NOMO-1 (cell line): ENCODE measurements around the gene G0S2.
A peak's percentile ranks its signal among the peaks of the same experiment; 100 is the strongest.

Source experiments
- DNase-seq, 2 experiments: peaks; one replicate each; lab custom pipeline; 2025; ENCODE audit not compliant: unreplicated experiment in 2 of 2; lab: John Stamatoyannopoulos, UW

G0S2 gene

GRCh38 chr1:209648346-209648745 is 26.9 kb upstream of the G0S2 start:
- DNase-seq: no peak

DNA sequence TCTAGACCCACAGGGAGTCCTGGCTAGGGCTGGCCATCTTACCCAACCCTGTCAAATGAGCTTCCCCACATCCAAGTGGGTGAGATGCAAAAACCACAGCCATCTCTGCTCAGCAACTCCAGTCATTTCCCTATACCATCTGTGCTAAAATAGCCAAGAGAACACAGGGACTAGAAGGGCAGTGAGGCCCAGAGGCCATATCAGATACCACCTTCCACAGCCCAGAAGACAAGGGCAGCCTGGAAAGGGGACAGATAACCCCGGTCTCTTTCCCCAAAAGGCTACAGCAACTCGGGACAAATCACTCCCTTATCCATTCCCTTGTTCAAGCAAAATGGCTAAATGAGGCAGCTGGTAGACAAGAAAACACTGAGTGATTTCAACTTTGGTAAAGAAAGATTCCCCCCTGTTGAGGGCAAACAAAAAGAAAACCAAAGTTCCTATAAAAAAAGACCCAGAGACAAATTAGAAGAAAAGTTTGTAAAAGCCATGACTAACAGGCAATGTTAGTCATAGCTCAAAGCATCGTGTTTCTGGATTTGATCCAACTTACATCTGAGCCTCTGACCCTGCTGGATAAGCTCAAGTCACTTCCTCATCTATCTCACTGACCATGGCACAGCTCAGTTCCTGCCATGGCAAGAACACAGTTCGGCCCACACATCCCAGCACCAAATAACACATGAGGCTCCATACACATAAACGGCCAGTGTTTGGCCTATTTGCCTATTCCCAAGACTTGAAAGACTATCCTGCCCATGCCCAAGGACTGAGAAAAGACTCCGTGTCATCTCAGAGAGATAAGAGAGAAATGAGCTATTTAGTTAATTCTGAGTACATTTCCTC is 26.1 kb upstream of the G0S2 start:
- DNase-seq: peak; percentile 33 to 73

DNA sequence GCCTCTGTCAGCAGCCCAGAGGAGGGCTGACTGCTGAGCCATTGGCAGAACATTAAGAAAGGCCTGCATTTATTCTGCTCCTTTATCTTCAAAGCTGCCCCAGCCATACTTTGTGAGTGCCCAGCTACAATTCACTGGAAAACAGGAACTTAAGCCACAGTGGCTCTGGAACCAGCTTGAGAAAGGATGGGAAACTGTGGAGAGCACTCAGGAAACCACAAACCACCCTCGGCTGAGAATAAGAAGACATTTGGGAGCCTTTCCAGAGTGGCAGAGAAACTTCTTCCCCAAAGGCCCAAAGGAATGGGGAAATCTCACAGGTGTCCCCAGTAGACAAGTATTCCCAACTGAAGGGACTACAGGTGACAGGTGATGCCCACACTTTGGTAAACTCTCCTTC is 24.8 kb upstream of the G0S2 start:
- DNase-seq: peak in 1 of 2 experiments; percentile 28

- peak; percentile 88 to 91 for DNase-seq
Observed at GRCh38 chr1:209651138-209651587, 24.0 kb upstream of the G0S2 start.

DNA sequence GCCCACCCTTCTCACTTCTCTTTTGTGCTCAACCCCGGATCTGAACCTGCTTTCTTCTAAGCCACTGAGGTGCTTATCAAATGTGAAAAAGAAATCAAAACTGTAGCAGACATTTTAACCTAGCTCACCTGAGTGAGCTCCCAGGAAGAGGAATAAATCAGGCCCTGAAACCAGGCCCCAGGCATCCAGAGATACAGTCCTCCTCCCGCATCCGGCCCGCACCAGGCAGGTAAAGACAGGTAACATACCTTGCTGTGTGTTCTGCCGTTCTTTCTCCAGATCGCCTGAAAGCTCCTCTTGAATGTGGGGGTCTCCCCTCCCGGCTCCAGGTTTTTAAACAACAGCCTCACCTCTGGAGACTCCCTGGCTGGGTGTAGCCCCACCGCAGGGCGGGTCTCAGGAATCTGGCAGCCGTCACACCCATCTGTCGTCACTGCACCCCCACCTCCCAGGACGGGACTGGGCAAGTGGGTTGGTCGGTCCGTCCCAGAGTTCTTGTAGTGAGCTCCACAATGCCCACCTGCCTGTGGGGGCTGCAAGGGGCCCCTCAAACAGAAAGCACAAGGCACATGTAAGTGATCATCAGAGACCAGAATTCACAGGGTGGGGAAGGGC is 23.0 kb upstream of the G0S2 start, which contains the start of gene LAMB3:
Gene LAMB3, minus strand, starts transcription at position 305 of the 615 bp plus-strand sequence. CDS start 1,481 bp downstream, outside the sequence.
- no peak for DNase-seq

DNA sequence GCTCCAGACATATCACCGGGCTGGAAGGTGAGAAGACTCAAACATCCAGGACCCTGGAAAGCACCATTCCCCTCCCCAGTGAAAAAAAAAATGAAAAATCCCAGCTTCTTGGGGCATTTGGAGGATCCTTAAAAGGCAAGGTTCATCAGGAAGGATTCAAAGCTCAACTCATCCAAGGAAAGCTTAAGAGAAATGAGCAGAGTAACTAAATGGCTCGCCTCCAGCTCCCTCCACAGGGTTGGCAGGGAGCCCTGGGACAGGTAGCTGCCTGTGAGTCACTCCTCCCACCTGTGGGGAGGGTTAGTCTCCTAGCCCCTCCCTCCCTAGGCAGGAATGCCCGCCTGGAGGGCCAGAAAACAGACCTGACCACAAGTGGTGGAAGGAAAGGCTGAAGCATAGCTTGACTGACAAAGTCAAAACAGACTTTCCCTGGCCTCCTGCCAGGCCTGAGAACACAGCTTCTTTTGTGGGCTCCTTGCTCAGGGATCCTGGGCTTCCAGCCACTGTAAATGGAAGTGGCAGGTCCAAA is 22.3 kb upstream of the G0S2 start:
- DNase-seq: no peak

- DNase-seq: no peak
Observed at GRCh38 chr1:209653915-209654351, 21.3 kb upstream of the G0S2 start.

GRCh38 chr1:209655411-209656231 is 19.6 kb upstream of the G0S2 start:
- DNase-seq: no peak

DNA sequence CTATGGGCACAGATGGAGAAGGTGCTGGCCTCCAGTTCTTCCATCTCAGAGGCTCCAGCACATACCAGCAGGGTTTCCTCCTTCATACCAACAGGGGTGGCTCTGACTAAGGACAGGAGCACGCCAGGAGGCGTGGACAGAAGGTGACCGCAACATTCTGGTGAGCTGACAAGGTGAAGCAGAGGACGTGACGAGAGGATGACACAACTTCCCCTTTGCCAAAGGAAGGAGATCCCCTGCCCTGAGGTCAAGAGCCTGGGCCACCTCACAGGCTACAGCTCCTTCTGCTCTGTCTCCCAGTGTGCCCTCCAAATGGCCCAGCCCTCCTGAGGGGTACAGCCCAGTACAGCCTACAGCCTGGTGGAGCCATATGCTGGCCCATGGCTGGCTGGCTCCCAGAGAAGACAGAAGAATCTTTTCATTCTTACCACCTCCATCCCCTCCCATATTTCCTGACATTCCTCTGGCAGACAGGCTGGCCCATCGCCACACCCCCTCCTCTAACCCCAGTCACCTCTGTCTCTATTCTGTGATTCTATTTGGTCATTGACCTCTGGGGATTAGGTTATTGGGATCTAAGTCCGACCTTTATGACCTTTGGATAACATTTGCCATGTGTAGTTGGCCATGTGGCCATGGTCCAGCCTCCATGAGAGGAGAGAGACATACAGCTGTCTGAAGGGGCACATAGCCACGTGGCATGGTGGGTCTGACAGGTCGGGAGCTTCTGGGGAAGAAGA is 17.9 kb upstream of the G0S2 start:
- peak; percentile 60 to 81 for DNase-seq

GRCh38 chr1:209657918-209658317 is 17.3 kb upstream of the G0S2 start:
- no peak for DNase-seq

DNA sequence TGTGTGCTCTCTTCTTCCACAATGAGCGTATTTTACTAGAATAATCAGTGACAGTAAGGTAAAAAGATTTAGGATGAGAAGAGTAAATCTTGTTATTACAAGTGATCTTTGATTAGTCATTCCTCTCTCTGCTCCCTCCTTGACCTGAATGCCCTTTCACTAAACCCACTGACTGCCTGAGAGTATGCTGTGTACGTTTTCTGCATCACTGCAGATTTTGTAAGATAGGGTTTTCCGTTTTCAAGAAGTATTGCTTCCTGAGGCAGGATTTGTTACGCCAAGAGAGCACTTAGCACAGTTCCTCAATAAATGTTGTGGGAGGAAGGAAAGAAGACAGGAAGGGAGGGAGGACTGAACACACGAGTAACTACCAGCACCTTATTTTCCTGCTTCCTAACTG is 15.3 kb upstream of the G0S2 start:
- DNase-seq: peak; percentile 75 to 77

DNA sequence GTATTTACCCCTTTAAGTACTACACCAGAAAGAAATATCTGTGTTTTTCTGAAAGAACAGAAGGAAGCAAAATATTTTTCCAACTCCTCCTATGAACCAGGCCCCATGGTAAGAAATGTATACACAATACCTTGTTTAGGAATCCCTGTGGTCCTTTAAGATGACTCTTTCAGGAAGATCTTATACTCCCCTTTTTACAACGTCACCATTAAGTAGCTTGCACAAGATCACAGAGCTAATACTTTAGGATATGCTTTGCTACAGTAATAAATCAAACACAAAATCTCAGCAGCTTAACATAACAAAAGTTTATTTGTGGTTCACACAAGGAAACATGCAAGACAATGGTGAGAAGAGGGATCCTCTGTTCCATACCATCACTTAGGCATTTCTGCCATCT is 14.1 kb upstream of the G0S2 start:
- DNase-seq: no peak

DNA sequence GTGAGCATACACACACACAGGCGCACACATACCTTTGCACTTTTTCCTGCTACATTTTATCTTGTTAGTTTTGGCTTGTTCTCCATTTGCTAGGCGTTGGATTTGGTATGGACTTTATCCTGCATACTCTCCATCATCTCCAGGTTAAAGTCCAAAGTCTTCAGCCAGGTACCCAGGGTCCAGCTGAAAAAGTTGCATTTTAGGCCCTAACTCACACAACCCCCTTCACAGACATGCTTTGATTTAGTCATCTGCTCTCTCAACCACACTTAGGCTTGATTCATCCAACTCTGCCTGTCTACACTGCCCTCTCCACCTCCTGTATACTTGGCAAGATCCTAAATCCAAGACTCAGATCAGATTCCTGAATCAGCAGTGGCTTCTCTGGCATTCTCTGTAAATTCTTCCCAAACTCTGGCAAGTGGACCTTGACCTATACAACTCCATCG is 12.3 kb upstream of the G0S2 start:
- DNase-seq: no peak

DNA sequence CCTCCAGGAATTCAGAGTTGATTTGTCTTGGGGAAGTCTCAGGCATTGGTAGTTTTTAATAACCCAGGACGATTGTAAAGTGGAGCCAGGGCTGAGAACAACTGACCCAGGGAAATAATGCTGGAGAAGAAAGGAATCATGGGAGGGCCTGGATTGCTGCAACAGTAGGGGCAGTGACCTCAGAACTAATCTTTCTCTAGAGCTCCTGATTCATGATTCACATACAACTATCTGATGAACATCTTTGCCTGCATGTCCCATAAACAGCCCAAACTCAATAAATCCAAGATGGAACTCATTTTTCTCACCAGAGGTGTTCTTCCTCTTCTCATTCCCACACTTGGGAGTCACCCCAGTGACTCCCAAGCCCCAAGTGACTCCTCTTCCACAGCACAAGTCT is 8.1 kb upstream of the G0S2 start:
- no peak for DNase-seq

GRCh38 chr1:209667708-209668107 is 7.5 kb upstream of the G0S2 start:
- no peak for DNase-seq

DNA sequence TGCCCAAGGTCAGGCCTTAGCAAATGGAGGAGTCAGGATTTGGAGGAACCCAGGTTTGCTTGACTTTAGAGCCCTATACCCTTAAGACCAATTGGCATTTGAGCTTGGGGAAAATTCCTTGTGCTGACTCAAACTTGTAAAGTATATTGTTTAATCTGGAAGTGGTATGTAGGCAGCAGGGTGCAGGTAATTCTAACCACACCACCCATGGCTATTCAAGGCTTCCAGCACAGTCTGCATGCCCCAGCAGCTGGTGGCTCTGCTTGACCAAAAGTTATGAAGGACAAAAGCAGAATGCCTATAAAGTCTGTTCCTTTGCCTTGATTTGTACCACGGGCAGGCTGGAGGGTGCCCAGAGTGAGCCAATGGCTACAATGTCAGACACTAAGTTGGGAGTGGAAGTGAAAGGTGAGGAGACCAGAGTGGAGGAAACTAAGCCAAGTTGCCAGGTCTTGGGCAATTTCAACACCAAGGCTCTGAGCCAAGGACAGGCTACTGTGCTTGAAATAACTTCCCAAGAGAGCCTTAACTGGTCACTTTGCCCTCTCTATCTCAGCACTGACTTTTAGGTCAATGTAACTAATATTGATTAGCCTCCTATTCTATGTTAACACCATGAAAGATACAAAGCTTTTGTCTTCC is 4.7 kb upstream of the G0S2 start:
- no peak for DNase-seq

- peak; percentile 85 to 94 for DNase-seq
Observed at GRCh38 chr1:209672705-209673630, 2.2 kb upstream of the G0S2 start.

DNA sequence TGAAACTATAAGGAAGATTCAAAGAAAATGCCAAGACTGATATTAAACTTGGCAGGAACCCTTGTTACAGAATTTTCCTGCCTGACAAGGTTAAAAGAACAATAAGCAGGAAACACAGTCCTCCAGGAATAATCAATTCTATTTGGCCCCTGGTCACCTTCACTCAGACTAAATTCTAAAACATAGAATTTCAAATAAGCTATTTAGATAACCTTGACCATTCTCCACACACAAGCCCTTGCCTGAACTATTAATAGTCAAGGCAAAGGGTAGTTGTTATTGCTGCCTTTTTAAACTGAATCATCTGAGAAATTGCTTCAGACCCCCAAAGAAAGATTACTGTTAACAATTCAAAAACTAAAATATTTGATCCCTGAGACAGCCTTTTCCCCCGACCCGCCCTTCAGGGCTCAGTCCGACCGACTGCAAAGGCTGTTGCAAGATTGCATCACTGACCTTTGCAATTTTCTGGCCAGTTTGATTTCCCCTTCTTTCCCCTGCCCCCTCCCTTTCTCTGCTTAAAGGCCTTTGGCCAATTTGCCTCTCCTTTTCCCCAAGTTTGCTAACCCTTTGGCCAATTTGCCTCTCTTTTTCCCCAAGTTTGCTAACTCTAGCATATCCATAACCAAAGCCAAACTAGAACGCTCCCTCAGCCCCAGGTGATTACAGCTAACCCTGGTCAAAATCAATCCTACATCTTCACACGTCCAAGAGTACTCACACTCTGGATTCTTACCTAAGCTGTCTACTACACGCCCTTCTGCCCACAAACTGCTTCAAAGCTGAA is 1.4 kb upstream of the G0S2 start:
- DNase-seq: peak; percentile 57 to 71
